DMS 273 (cell line): ENCODE results near the gene RALGAPA2.
A peak's percentile ranks its signal among the peaks of the same experiment; 100 is the strongest.

Experiments
- DNase-seq: peaks from one replicate; lab custom pipeline; 2025; ENCODE audit not compliant: unreplicated experiment; lab: John Stamatoyannopoulos, UW

Gene RALGAPA2

GRCh38 chr20:20712474-20713243 is at the start of gene RALGAPA2:
Gene RALGAPA2 (minus strand): TSS chr20:20712644. CDS start chr20:20712480, 164 bp downstream.
- peak; percentile 99 for DNase-seq

- no peak for DNase-seq
Measured at GRCh38 chr20:20761301-20761700, 48.9 kb upstream of the RALGAPA2 start.

DNA sequence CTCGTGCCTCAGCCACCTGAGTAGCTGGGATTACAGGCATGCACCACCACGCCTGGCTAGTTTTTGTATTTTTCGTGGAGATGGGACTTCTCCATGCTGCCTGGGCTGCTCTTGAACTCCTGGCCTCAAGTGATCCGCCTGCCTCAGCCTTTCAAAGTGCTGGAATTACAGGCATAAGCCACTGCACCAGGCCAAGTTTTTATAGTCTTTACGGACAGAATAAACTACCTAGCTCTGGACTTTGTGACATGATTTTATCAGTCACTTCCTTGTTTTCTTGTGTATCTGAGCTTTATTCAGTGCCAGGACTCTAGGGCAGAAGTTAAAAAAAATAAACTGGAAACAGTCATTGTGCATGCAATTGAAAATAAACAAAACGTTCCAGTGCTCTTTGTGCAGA is 46.7 kb upstream of the RALGAPA2 start:
- no peak for DNase-seq

DNA sequence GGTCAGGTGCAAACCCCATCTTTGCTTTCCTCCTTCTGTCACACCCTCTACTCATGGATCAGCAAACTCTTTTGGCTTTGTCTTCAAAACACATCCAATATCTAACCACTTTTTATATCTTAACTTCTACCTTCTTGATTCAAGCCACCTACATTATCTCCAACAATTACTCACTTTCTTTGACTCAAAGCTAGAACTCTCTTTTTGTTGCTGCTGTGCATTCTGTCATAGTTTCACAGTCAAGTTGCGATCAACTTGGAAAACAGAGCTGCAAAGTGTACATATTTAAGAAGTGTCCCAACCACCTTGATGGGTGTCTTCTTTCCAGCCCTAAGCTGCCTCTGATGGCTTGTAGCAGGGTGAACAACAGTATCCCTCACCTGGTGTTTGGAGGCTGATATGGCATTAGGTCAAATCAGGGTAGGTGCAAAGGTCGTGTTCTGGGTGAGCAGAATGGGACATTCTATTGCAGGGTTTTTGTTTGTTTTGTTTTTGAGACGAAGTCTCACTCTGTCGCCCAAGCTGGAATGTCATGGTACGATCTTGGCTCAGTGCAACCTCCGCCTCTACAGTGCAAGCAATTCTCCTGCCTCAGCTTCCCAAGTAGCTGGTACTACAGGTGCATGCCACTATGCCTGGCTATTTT is 43.4 kb upstream of the RALGAPA2 start:
- DNase-seq, result no peak

DNA sequence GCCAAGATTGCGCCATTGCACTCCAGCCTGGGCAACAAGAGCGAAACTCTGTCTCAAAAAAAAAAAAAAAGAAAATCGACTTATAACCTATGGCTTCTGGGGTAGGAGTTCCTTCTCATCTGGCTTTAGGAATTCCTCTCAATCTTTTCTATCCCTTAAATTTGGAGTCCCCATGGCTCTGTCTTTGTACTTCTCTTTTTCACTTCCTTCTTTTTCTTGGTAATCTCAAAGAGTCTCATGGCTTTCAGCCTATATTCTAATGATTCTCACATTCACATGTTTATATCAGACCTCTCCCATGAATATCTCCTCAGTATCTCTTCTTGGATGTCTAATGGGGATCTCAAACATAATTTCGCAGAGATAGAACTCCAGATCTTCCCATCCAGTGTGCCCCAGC is 42.8 kb upstream of the RALGAPA2 start:
- DNase-seq, result no peak

- DNase-seq, result no peak
Measured at GRCh38 chr20:20754714-20755113, 42.3 kb upstream of the RALGAPA2 start.

DNA sequence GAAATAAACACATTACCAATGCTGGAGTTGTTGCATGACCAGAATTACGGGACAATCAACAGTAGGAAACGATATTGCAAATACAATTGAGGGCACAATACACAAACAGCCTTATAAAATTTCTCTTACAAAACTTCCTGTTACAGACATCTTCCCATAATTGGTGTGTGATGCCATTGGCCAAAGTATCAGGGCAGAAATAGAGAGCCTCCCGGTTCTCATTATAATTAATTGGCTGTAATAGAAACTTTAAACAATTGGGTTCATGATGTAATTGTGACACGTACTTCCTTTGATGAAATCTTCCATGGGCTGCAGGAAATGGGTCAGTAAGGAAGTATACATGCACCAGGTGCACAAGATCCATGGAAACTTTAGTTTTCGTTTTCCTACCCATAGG is 40.3 kb upstream of the RALGAPA2 start:
- DNase-seq, result no peak

DNA sequence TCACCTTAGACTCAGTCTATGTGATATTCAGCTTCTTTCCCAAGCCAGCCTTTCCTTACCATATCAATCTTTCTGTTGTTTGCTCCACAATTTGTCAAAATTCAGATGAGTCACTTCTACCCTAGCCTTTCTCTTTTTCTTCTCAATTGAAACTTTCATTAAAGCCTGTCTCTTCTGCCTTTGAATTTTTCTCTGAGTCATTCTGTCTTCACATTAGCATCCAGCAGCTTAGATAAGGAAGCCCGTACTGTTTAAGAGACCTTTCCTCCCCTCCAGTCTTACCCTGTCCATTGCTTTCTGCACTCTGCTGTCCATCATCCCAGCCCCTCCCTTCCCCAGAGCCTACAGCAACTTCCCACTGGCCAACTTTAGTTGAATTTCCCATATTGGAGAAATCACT is 34.9 kb upstream of the RALGAPA2 start:
- DNase-seq, result no peak

GRCh38 chr20:20744170-20744725 is 31.8 kb upstream of the RALGAPA2 start:
- DNase-seq, result no peak

DNA sequence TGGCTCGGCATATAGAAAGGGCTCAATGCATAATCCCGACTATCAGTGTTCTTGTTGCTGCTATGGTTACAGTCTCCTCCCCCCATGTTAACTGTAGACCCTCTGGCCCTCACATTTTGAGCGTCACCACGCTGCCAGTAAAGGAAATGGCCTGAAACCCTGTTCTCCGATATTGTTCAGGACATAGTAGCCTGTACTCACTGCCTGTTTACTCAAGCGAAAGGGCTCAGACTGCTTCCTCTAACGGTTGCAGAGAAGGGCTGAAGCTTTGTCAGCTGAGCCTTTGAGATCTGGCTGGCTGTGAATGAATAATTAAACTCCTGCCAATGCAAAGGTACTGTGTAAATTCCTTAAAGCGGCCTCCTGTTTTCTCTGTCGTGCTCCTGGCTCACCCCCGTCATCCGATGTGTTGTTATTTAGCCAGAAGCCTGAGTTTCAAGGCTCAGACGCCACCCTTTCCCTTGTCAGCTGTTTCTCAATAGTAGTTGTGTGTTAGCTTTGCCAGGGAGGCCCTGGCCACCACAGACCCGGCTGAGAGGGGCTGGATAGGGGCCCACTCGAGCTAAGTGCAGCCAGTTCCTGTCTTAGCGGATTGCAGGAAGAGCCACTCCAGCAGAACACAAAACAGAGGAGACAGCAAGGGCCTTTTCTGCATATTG is 31.2 kb upstream of the RALGAPA2 start:
- DNase-seq, result peak; percentile 28

DNA sequence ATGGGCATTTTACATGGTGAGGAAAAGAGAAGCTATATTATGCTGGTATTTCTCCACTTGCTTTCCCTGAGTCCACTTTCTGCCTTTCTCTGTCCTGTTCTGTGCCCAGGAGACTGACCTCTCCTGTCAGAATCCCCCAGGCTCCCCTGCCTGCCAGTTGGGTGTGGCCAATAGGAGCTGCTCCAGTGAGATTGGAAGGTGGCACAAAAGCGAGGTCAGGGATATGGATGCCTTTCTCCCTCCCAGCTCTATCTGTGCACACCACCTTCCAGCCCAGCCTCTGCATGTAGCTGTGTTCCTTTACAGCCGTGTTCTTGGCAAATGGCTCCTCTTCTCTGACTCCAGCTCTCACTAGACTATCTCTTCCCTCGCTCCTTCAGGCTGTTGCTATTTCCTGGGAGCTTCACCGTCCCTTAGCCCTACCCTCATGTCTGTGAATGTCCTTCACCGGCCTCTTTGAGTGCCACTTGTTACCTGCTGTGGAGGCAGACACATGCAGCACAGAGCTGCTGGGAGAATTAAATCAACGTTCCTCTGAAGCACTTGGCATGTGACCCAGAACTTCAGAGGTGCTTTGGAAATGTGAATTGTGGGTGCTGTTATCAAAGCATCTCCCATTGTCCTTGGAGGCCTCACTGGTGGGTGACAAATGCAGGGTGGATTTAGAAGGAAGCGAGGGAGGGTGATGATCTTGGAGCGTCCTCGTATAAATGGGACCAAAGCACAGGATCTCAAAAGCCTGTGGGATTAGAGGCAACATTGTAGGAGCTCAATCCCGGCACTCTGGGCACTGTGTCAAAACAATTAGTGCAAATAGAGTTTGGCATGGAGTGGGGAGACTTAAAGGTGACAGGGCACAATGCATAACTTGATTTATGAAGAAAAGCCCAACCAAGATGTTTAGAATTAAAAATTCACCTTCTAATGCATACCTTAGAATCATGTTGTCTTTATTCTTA is 28.9 kb upstream of the RALGAPA2 start:
- peak; percentile 13 for DNase-seq

DNA sequence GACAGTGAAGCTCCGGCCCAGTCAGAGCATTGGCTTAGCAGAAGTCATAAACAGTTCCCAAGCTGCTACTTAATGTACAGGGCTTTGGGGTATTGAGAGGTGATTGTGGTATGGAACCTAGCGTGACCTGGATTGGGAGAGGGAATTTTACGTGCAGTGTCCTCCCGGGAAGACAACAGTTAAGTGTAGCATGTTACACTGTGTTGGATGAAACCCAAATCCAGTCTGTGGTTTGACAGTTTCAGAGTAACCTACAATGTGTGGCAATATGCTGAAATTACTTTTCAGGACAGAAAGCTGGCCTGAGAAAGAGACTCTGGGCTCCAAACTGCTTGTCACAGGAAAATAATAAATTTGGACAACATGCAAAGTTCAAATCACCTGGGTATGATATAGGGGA is 28.1 kb upstream of the RALGAPA2 start:
- DNase-seq, result no peak

GRCh38 chr20:20737158-20737557 is 24.7 kb upstream of the RALGAPA2 start:
- DNase-seq, result no peak

GRCh38 chr20:20736303-20736702 is 23.9 kb upstream of the RALGAPA2 start:
- DNase-seq, result peak; percentile 17

DNA sequence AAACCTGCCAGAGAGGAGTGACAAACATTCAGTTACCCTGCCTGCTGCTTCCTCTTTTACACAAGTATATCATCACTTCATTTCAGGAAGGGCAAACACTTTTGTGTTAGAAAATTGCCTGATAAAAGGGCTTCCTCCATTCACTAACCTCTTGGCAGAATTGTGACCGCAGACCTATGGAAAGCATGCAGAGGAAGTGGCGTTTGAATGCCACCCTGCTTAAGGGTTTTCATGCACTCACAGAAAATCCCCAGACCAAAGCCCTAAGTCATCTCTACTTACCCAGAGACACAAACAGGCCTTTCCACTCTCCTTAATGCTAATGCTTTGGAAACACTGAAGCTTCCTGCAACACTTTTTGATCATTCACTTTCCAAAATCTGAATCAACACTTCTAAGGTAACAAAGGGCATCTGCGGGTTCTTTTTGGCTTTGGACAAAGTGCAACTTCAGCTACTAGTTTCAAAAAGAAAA is 22.1 kb upstream of the RALGAPA2 start:
- no peak for DNase-seq

- no peak for DNase-seq
Measured at GRCh38 chr20:20733943-20734342, 21.5 kb upstream of the RALGAPA2 start.

DNA sequence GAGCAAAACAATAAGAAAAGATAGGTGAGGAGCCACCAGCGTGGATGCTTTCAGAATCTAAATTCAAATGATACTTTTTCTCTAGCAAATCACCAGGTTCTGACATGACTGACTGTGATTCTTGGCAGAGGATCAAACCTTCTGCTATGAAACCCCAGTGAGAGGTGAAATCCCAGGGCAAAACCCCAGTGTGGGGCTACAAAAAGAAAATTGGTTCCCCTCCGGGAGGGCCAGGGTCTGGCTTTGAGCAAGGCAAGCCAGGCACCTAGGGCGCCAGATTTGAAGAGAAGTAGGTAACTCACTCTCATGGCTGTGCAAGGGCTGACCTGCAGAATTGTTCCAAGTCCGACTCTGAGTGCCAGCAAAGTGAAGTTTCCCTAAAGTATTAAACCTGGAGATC is 20.2 kb upstream of the RALGAPA2 start:
- DNase-seq, result peak; percentile 59

GRCh38 chr20:20731945-20732296 is 19.5 kb upstream of the RALGAPA2 start:
- peak; percentile 8 for DNase-seq

DNA sequence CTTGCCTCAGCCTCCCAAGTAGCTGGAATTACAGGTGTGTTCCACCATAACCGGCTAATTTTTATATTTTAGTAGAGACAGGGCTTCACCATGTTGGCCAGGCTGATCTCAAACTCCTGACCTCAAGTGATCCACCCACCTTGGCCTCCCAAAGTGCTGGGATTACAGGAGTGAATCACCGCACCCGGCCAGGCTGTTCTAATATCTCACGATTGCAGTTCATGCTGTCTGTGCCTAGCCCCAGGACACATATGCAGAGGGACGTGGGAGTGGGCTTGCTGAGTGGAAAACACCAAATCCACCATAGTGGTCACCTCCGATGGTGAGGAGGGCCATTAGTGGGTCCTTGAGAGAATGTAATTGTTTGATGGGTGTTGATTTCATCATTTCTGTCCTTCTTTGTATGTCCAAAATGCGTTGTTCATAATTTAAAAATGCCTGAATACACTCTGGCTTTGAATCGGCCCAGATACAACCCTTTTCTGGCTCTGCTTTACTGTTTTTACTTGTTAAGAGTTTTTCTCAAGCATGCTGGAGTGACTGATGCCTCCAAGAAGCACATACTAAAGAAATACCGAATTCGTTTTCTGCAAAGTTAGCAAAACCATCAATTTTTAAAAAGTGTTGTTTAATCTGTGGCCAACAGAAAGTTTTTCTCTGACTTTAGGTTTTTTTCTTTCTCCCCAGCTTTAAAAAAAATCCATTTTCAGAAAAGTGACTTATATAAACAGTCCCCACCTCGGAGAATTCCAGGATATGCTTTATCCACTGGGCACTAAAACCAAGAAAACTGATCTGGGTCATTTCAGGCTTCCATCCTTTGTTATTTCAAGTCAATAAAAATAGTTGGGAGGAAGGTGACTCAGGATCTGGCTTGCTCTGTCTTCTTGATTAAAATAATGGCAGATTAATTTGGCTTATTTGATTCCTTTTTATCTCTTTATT is 18.8 kb upstream of the RALGAPA2 start:
- DNase-seq, result no peak

DNA sequence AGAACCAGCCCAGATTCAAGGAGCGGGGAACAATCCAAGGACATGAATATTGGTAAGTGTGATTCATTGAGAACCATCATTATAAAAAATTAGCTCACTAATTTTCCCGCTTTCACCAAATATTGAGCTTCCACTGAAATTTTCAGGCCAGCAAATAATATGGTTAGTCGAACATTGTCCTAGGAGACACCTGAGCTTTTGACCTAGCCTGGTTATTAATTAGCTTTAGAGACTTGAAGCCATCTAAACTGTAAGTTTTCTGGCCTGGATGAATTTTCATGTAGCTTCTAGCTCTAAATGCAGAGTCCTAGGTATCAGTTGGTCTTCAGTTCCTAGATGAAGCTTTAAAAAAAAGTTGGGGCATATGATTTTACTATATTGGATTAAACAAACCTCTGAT is 17.1 kb upstream of the RALGAPA2 start:
- no peak for DNase-seq
